ENCODE results near the gene UBE2M. TPM values are rescaled to one million over a fixed set of nuclear protein-coding genes. Genes with fewer than 3 reads are reported as not detected.

The UBE2M gene
- total RNA-seq, 1 donor from 2014 or later: 78.3 TPM

GRCh38 chr19:58550362-58551122, 7.9 kb downstream of the UBE2M start:
- peaks cover 41% of the 10 kb centered on the region for H3K36me3 Mint-ChIP-seq (ENCODE audit: unreplicated experiment)
- no peak overlapping the region for H3K27ac Mint-ChIP-seq (ENCODE audit: unreplicated experiment)
- no peaks in the 10 kb centered on the region for H3K27me3 Mint-ChIP-seq (ENCODE audit: unreplicated experiment)
- H3K4me3 Mint-ChIP-seq (ENCODE audit: unreplicated experiment): no peak overlapping the region
- no peaks in the 10 kb centered on the region for H3K9me3 Mint-ChIP-seq (ENCODE audit: unreplicated experiment)
- no peak for TF ChIP-seq CTCF (IDR thresholded peaks at IDR 0.05)
- peaks cover 34% of the 10 kb centered on the region for H3K4me1 Mint-ChIP-seq (ENCODE audit: unreplicated experiment)
- no peak for DNase-seq (ENCODE audit: extremely low spot score, unreplicated experiment)

GRCh38 chr19:58549664-58550361, 8.6 kb downstream of the UBE2M start:
- DNase-seq (ENCODE audit: extremely low spot score, unreplicated experiment): no peak
- no peak for TF ChIP-seq CTCF (IDR thresholded peaks at IDR 0.05)
- H3K4me3 Mint-ChIP-seq (ENCODE audit: unreplicated experiment): no peak overlapping the region
- H3K36me3 Mint-ChIP-seq (ENCODE audit: unreplicated experiment): peaks cover 35% of the 10 kb centered on the region
- H3K4me1 Mint-ChIP-seq (ENCODE audit: unreplicated experiment): peaks cover 31% of the 10 kb centered on the region
- H3K27ac Mint-ChIP-seq (ENCODE audit: unreplicated experiment): no peak overlapping the region
- no peaks in the 10 kb centered on the region for H3K9me3 Mint-ChIP-seq (ENCODE audit: unreplicated experiment)
- H3K27me3 Mint-ChIP-seq (ENCODE audit: unreplicated experiment): no peaks in the 10 kb centered on the region

- Mint-ChIP-seq H3K27me3 (ENCODE audit: unreplicated experiment) (no peaks in the 10 kb centered on the region), H3K36me3 (ENCODE audit: unreplicated experiment) (peaks cover 35% of the 10 kb centered on the region), H3K27ac (ENCODE audit: unreplicated experiment) (no peak overlapping the region), H3K4me3 (ENCODE audit: unreplicated experiment) (no peak overlapping the region), H3K9me3 (ENCODE audit: unreplicated experiment) (no peaks in the 10 kb centered on the region), H3K4me1 (ENCODE audit: unreplicated experiment) (peaks cover 24% of the 10 kb centered on the region)
- DNase-seq (ENCODE audit: extremely low spot score, unreplicated experiment): no peak
- no peak for TF ChIP-seq CTCF (IDR thresholded peaks at IDR 0.05)
These were observed 9.3 kb downstream of the UBE2M start for GRCh38 chr19:58548859-58549663.

GRCh38 chr19:58547323-58548312, 10.8 kb downstream of the UBE2M start:
- Mint-ChIP-seq H3K36me3 (ENCODE audit: unreplicated experiment) (peaks cover 30% of the 10 kb centered on the region), H3K9me3 (ENCODE audit: unreplicated experiment) (no peaks in the 10 kb centered on the region), H3K4me1 (ENCODE audit: unreplicated experiment) (peaks cover 23% of the 10 kb centered on the region), H3K27me3 (ENCODE audit: unreplicated experiment) (no peaks in the 10 kb centered on the region), H3K4me3 (ENCODE audit: unreplicated experiment) (no peak overlapping the region), H3K27ac (ENCODE audit: unreplicated experiment) (no peak overlapping the region)
- no peak for DNase-seq (ENCODE audit: extremely low spot score, unreplicated experiment)
- TF ChIP-seq CTCF (IDR thresholded peaks at IDR 0.05): no peak

Measured in osteocyte (in vitro differentiated cells).